MM.1S (cell line): ENCODE measurements around the gene TMC1.

Experiments used
- CTCF ChIP-seq: fragments of 300-600 bp; sonication (generic); IDR thresholded peaks from 2 replicates; pipeline ENCODE4 v1.5.1; 2016; ENCODE audit warnings: antibody characterized with exemption, low read length, mixed read lengths
- EZH2 ChIP-seq: fragments of 300-600 bp; sonication (generic); optimal IDR thresholded peaks from 2 replicates; pipeline ENCODE3; 2017; ENCODE audit warnings: low read depth, mild to moderate bottlenecking, antibody characterized with exemption, low read length, mixed read lengths
- EZH2phosphoT487 ChIP-seq: fragments of 300-600 bp; sonication (generic); IDR thresholded peaks from 2 replicates; pipeline ENCODE4 v1.6.1; 2018; ENCODE audit warnings: antibody characterized with exemption, low read length

- TF ChIP-seq CTCF (no peak), EZH2 (no peak), EZH2phosphoT487 (no peak)
These were observed 144.0 kb downstream of the TMC1 start for GRCh38 chr9:72665421-72665820.
